H1 (cell line): ENCODE data around the gene NAE1. TPM values are rescaled to one million over a fixed set of nuclear protein-coding genes. Genes with fewer than 3 reads are reported as not detected.

Experiments
- CTCF ChIA-PET: fragments of 300-600 bp; sonication (Branson Sonifier 250); formaldehyde crosslinking; loops from one replicate; lab custom pipeline; 2021; ENCODE audit not compliant: partially characterized antibody; lab: Charles Lee
- POLR2A ChIA-PET: fragments of 300-600 bp; sonication (Branson Sonifier 250); formaldehyde crosslinking; loops from one replicate; lab custom pipeline; 2021; ENCODE audit warnings: inconsistent platforms; ENCODE audit not compliant: partially characterized antibody; lab: Charles Lee
- DNase-seq, 2 experiments: peaks; one replicate each; pipeline versions ENCODE4 v3.0.0 to v3.0.0-alpha.2; 2010 to 2022; ENCODE audit warnings: low spot score in 2 of 2, low read depth in 1 of 2, mixed read lengths in 1 of 2
- FAIRE-seq: peaks from 2 replicates; lab custom pipeline; 2011; peaks lifted over from hg19 to GRCh38; lab: Jason Lieb, UNC
- H2AFZ ChIP-seq: 2 replicates; pipeline ENCODE4 v1.8.1; 2012; ENCODE audit warnings: low read length, inconsistent platforms
- H2AK5ac ChIP-seq: 2 replicates; pipeline ENCODE4 v1.6.1; 2013; ENCODE audit warnings: low read depth, low read length
- H2BK120ac ChIP-seq: replicated peaks from 2 replicates; pipeline ENCODE3; 2013; ENCODE audit warnings: low read depth, low read length, inconsistent platforms
- H2BK12ac ChIP-seq: 2 replicates; pipeline ENCODE4 v1.6.1; 2013; ENCODE audit warnings: low read depth, low read length
- H2BK15ac ChIP-seq: 2 replicates; pipeline ENCODE4 v1.6.1; 2013; ENCODE audit warnings: low read length
- H2BK20ac ChIP-seq: 2 replicates; pipeline ENCODE4 v1.6.1; 2013; ENCODE audit warnings: low read length
- H2BK5ac ChIP-seq: 2 replicates; pipeline ENCODE4 v1.6.1; 2013; ENCODE audit warnings: low read depth, low read length
- H3K14ac ChIP-seq: 2 replicates; pipeline ENCODE4 v1.6.1; 2013; ENCODE audit warnings: inconsistent platforms; ENCODE audit not compliant: insufficient read length
- H3K18ac ChIP-seq: 2 replicates; pipeline ENCODE4 v1.6.1; 2013; ENCODE audit warnings: low read length; ENCODE audit errors: extremely low read depth
- H3K23ac ChIP-seq: 2 replicates; pipeline ENCODE4 v1.6.1; 2013; ENCODE audit warnings: inconsistent platforms; ENCODE audit not compliant: insufficient read length
- H3K23me2 ChIP-seq: 2 replicates; pipeline ENCODE4 v1.6.1; 2013; ENCODE audit warnings: low read depth, low read length
- H3K27ac ChIP-seq: 2 replicates; pipeline ENCODE4 v1.6.1; 2011; ENCODE audit warnings: low read depth, low read length, inconsistent platforms
- H3K27me3 ChIP-seq, 4 experiments: replicated peaks in 1 of 4; 1 replicate in 1 of 4; 2 replicates in 3 of 4; pipeline versions ENCODE4 v1.6.1 to v1.8.1; 2011 to 2013; ENCODE audit warnings: low read length in 3 of 4, mild to moderate bottlenecking in 3 of 4, inconsistent platforms in 2 of 4, mixed read lengths in 2 of 4, moderate library complexity in 1 of 4; ENCODE audit not compliant: control insufficient read depth in 3 of 4, insufficient read depth in 3 of 4; ENCODE audit errors: extremely low read depth in 1 of 4
- H3K36me3 ChIP-seq, 4 experiments: 2 replicates each; pipeline versions ENCODE4 v1.6.1 to v1.8.1; 2011 to 2013; ENCODE audit warnings: mild to moderate bottlenecking in 4 of 4, low read length in 3 of 4, moderate library complexity in 2 of 4, control low read depth in 1 of 4, inconsistent platforms in 1 of 4; ENCODE audit not compliant: insufficient read depth in 4 of 4, control insufficient read depth in 2 of 4
- H3K4ac ChIP-seq: replicated peaks from 2 replicates; pipeline ENCODE3; 2013; ENCODE audit warnings: low read length, low read depth, mixed read lengths, inconsistent platforms; ENCODE audit not compliant: insufficient read length
- H3K4me1 ChIP-seq, 4 experiments: replicated peaks in 1 of 4; 1 replicate in 1 of 4; 2 replicates in 3 of 4; pipeline versions ENCODE4 v1.6.1 to v1.8.1; 2011 to 2013; ENCODE audit warnings: low read length in 3 of 4, inconsistent platforms in 2 of 4, mixed read lengths in 1 of 4; ENCODE audit not compliant: insufficient read depth in 4 of 4, control insufficient read depth in 3 of 4
- H3K4me2 ChIP-seq, 2 experiments: 2 replicates each; pipeline versions ENCODE4 v1.6.1 to v1.8.1; 2011 to 2013; ENCODE audit warnings: low read depth in 2 of 2, low read length in 2 of 2, control low read depth in 1 of 2, inconsistent platforms in 1 of 2, mild to moderate bottlenecking in 1 of 2; ENCODE audit not compliant: insufficient read depth in 1 of 2
- H3K4me3 ChIP-seq, 4 experiments: fragments of 200-600, 300-600 bp in 1 of 4; sonication (generic), shearing (Covaris generic), sonication (Bioruptor Twin) in 1 of 4; 2 replicates each; pipeline versions ENCODE4 v1.5.1 to v1.8.1; 2011 to 2016; ENCODE audit warnings: low read length in 4 of 4, low read depth in 3 of 4, control low read depth in 2 of 4, inconsistent platforms in 2 of 4, mild to moderate bottlenecking in 2 of 4, mixed read lengths in 1 of 4, moderate library complexity in 1 of 4; ENCODE audit not compliant: insufficient read depth in 2 of 4; ENCODE audit errors: extremely low read depth in 1 of 4
- H3K56ac ChIP-seq: replicated peaks from 2 replicates; pipeline ENCODE3; 2013; ENCODE audit warnings: low read depth, mild to moderate bottlenecking, mixed read lengths, low read length, inconsistent platforms; ENCODE audit not compliant: insufficient read length
- H3K79me1 ChIP-seq: 2 replicates; pipeline ENCODE4 v1.6.1; 2013; ENCODE audit warnings: low read depth, low read length, control low read depth
- H3K79me2 ChIP-seq, 2 experiments: 2 replicates each; pipeline versions ENCODE4 v1.6.1 to v1.8.1; 2012 to 2013; ENCODE audit warnings: low read length in 2 of 2, mild to moderate bottlenecking in 2 of 2, inconsistent platforms in 1 of 2; ENCODE audit not compliant: insufficient read depth in 2 of 2, control insufficient read depth in 1 of 2
- H3K9ac ChIP-seq, 4 experiments: replicated peaks in 1 of 4; 1 replicate in 1 of 4; 2 replicates in 3 of 4; pipeline versions ENCODE4 v1.6.1 to v1.8.1; 2011 to 2013; ENCODE audit warnings: low read depth in 3 of 4, low read length in 3 of 4, control low read depth in 2 of 4, mild to moderate bottlenecking in 2 of 4, moderate library complexity in 2 of 4, inconsistent platforms in 1 of 4; ENCODE audit errors: extremely low read depth in 1 of 4
- H3K9me3 ChIP-seq, 2 experiments: 2 replicates each; pipeline versions ENCODE4 v1.6.1 to v1.8.1; 2012 to 2013; ENCODE audit warnings: mild to moderate bottlenecking in 2 of 2, moderate library complexity in 2 of 2, control low read depth in 1 of 2, inconsistent platforms in 1 of 2, low read depth in 1 of 2, low read length in 1 of 2, mixed read lengths in 1 of 2; ENCODE audit not compliant: insufficient read depth in 2 of 2
- H4K20me1 ChIP-seq, 2 experiments: replicated peaks in 1 of 2; 2 replicates each; pipeline versions ENCODE3 to v1.8.1; 2011 to 2013; ENCODE audit warnings: inconsistent platforms in 2 of 2, low read length in 2 of 2, mild to moderate bottlenecking in 1 of 2; ENCODE audit not compliant: insufficient read depth in 2 of 2, control insufficient read depth in 1 of 2
- H4K5ac ChIP-seq: 2 replicates; pipeline ENCODE4 v1.6.1; 2013; ENCODE audit warnings: low read length, low read depth, mixed read lengths, inconsistent platforms; ENCODE audit not compliant: insufficient read length
- H4K8ac ChIP-seq: 2 replicates; pipeline ENCODE4 v1.8.0; 2013; ENCODE audit warnings: mild to moderate bottlenecking, moderate library complexity, low read length, inconsistent platforms; ENCODE audit not compliant: insufficient read depth; ENCODE audit errors: extremely low read depth
- H4K91ac ChIP-seq: replicated peaks from 2 replicates; pipeline ENCODE3; 2013; ENCODE audit warnings: low read length, mixed read lengths, inconsistent platforms; ENCODE audit not compliant: insufficient read length
- CHD1 ChIP-seq: IDR thresholded peaks from 2 replicates; pipeline ENCODE4 v1.6.1; 2012; ENCODE audit warnings: low read depth, low read length, improper control_type of control experiment
- CTBP2 ChIP-seq: IDR thresholded peaks from 2 replicates; pipeline ENCODE4 v1.7.0; 2011; ENCODE audit warnings: borderline replicate concordance, mild to moderate bottlenecking, moderate library complexity, mixed read lengths, low read length; ENCODE audit not compliant: insufficient read depth, insufficient read length
- KDM1A ChIP-seq: fragments of 200-600, 300-600 bp; sonication (generic); IDR thresholded peaks from 2 replicates; pipeline ENCODE4 v1.7.1; 2016; ENCODE audit warnings: mild to moderate bottlenecking, low read length, borderline replicate concordance
- RBBP5 ChIP-seq: IDR thresholded peaks from 2 replicates; pipeline ENCODE4 v1.7.1; 2012; ENCODE audit warnings: low read depth, mild to moderate bottlenecking, inconsistent platforms, low read length, moderate library complexity, borderline replicate concordance
- SIN3A ChIP-seq, 2 experiments: IDR thresholded peaks in 1 of 2; conservative IDR thresholded peaks in 1 of 2; 2 replicates each; pipeline ENCODE4 v1.6.1; 2011 to 2012; ENCODE audit warnings: low read length in 2 of 2, improper control_type of control experiment in 1 of 2, low read depth in 1 of 2, mild to moderate bottlenecking in 1 of 2
- SIRT6 ChIP-seq: IDR thresholded peaks from one replicate; pipeline ENCODE4 v1.7.1; 2012; ENCODE audit warnings: low read length, inconsistent platforms
- SIX5 ChIP-seq: IDR thresholded peaks from 2 replicates; pipeline ENCODE4 v1.6.1; 2011; ENCODE audit warnings: mild to moderate bottlenecking, low read depth, low read length
- SP2 ChIP-seq: IDR thresholded peaks from 2 replicates; pipeline ENCODE4 v1.6.1; 2012; ENCODE audit warnings: mild to moderate bottlenecking, low read length, inconsistent platforms
- TAF1 ChIP-seq: IDR thresholded peaks from 2 replicates; pipeline ENCODE4 v1.6.1; 2011; ENCODE audit warnings: mild to moderate bottlenecking, low read depth, low read length
- YY1 ChIP-seq: IDR thresholded peaks from 2 replicates; pipeline ENCODE4 v1.6.1; 2011; ENCODE audit warnings: low read depth, mild to moderate bottlenecking, low read length
- WGBS, 2 experiments: shearing (Covaris generic) in 1 of 2; methylation state at CpG; one replicate each; pipeline versions ENCODE4 v1.1.6 to v1.1.7; 2013 to 2015; ENCODE audit warnings: low lambda C conversion rate in 2 of 2, mixed read lengths in 2 of 2, inconsistent platforms in 1 of 2, low coverage in 1 of 2, missing lambda C conversion rate in 1 of 2; ENCODE audit not compliant: insufficient replicate concordance in 2 of 2, insufficient coverage in 1 of 2, insufficient read length in 1 of 2; ENCODE audit errors: extremely low coverage in 1 of 2, missing lambda C conversion rate in 1 of 2; 5-methylcytosine and 5-hydroxymethylcytosine counted together
- polyA plus RNA-seq, 7 experiments: library from polyadenylated mRNA; depleted of rRNA in 3 of 7; stranded (reverse) in 5 of 7; unstranded in 2 of 7; fragments of >200 nt in 5 of 7; fragments of 200-250 nt in 2 of 7; gene quantifications; 1 replicate in 5 of 7; 2 replicates in 1 of 7; 4 replicates in 1 of 7; pipeline versions ENCODE4 v1.2.1 to v1.2.3, GENCODE V29; 2011 to 2013; ENCODE audit warnings: missing spikeins in 2 of 7, mixed read lengths in 2 of 7
- total RNA-seq: library from RNA; stranded (reverse); fragmentation: NEBNext Ultra II Directional; extraction: Animal tissue kit (Norgen Biotek cat#: 25700); gene quantifications from 2 replicates; pipeline ENCODE4 v1.2.1, GENCODE V29; 2021
- TF ChIP-seq, protein P1 (sequence below): IDR thresholded peaks from 2 replicates; pipeline ENCODE4 v1.6.1; 2012; ENCODE audit warnings: inconsistent platforms
- TF ChIP-seq, protein P2 (sequence below): IDR thresholded peaks from 2 replicates; pipeline ENCODE4 v1.6.1; 2011; ENCODE audit warnings: low read length, improper control_type of control experiment

NAE1 gene
- total and polyA plus RNA-seq, 2 of the 8 experiments (the other 6 are each of a cell fraction or from before 2014, with no cell fraction given): 66.6 to 155 TPM

DNA sequence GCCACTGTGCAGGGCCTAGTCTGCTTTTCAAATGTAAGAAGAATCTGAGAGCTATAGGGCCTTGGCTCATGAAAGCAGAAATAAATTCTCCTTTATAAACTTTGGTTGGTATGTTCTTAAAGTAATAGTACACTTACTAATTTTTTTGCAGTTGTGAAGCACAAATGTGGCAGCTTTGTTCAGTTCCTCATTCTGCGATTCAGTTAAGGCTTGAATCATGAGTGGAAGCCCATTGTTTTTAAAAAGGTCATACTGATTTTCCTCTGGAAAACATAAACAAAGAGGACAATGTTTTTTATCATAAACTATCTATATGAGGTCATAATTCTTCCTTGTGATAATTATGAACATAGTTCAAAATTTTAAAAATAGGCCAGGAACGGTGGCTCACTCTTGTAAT, 55.8 kb downstream of the NAE1 start:
- H3K27me3 ChIP-seq: no peaks in the 10 kb centered on the region
- no peak overlapping the region for H3K4me2 ChIP-seq
- POLR2A ChIA-PET: interaction anchor here (0.7 kb wide), 1 partner anchor 58 kb away, joined by 3 read pairs; no protein-coding TSS in a partner anchor
- H3K79me2 ChIP-seq: no peaks in the 10 kb centered on the region
- H3K36me3 ChIP-seq: no peaks in the 10 kb centered on the region
- H2BK20ac ChIP-seq: no peak overlapping the region
- H3K27ac ChIP-seq: no peak overlapping the region
- H2BK15ac ChIP-seq: no peak overlapping the region
- H2AK5ac ChIP-seq: no peak overlapping the region
- H4K20me1 ChIP-seq: no peaks in the 10 kb centered on the region
- no peak overlapping the region for H3K9ac ChIP-seq
- H3K4me1 ChIP-seq: no peaks in the 10 kb centered on the region
- H3K9me3 ChIP-seq: no peaks in the 10 kb centered on the region
- H2BK120ac ChIP-seq: no peak overlapping the region
- no peak overlapping the region for H3K14ac ChIP-seq
- CTCF ChIA-PET: interaction anchor here (0.9 kb wide), 1 partner anchor 18 kb away, joined by 3 read pairs; no protein-coding TSS in a partner anchor
- H3K23ac ChIP-seq: no peak overlapping the region
- no peaks in the 10 kb centered on the region for H3K79me1 ChIP-seq
- H2BK12ac ChIP-seq: no peak overlapping the region
- H4K5ac ChIP-seq: no peak overlapping the region
- no peak overlapping the region for H2AFZ ChIP-seq
- no peak overlapping the region for H3K18ac ChIP-seq
- no peak overlapping the region for H2BK5ac ChIP-seq
- H4K91ac ChIP-seq: no peak overlapping the region
- no peak overlapping the region for H3K4me3 ChIP-seq
- no peak overlapping the region for H4K8ac ChIP-seq
- TF ChIP-seq YY1 (no peak), SP2 (no peak), SIRT6 (no peak), KDM1A (no peak), SIN3A (conservative IDR thresholded peaks at IDR 0.05 in 1 of 2, IDR thresholded peaks at IDR 0.05 in 1 of 2; ENCODE audit: low read depth in 1 of 2, low read length in 2 of 2) (no peak), TAF1 (no peak), RBBP5 (no peak), SIX5 (no peak), CHD1 (no peak), CTBP2 (no peak)
- TF ChIP-seq, protein P1, sequence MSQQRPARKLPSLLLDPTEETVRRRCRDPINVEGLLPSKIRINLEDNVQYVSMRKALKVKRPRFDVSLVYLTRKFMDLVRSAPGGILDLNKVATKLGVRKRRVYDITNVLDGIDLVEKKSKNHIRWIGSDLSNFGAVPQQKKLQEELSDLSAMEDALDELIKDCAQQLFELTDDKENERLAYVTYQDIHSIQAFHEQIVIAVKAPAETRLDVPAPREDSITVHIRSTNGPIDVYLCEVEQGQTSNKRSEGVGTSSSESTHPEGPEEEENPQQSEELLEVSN: no peak
- TF ChIP-seq, protein P2, sequence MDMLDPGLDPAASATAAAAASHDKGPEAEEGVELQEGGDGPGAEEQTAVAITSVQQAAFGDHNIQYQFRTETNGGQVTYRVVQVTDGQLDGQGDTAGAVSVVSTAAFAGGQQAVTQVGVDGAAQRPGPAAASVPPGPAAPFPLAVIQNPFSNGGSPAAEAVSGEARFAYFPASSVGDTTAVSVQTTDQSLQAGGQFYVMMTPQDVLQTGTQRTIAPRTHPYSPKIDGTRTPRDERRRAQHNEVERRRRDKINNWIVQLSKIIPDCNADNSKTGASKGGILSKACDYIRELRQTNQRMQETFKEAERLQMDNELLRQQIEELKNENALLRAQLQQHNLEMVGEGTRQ: no peak
- DNase-seq: no peak
- WGBS, 2 experiments: 93% methylated on average over 2 of the region's 2 CpGs; no CpG with 5 or more reads in 1 of the 2 experiments
- no peak overlapping the region for H3K56ac ChIP-seq
- FAIRE-seq: no peak
- no peak overlapping the region for H3K4ac ChIP-seq
- no peaks in the 10 kb centered on the region for H3K23me2 ChIP-seq
